ENCODE measurements around the gene CCDC88C. TPM values are rescaled to one million over a fixed set of nuclear protein-coding genes. Genes with fewer than 3 reads are reported as not detected.

CCDC88C gene
- total and polyA plus RNA-seq, 7 donors: 0.95 to 45.7 (median 3.9) TPM

DNA sequence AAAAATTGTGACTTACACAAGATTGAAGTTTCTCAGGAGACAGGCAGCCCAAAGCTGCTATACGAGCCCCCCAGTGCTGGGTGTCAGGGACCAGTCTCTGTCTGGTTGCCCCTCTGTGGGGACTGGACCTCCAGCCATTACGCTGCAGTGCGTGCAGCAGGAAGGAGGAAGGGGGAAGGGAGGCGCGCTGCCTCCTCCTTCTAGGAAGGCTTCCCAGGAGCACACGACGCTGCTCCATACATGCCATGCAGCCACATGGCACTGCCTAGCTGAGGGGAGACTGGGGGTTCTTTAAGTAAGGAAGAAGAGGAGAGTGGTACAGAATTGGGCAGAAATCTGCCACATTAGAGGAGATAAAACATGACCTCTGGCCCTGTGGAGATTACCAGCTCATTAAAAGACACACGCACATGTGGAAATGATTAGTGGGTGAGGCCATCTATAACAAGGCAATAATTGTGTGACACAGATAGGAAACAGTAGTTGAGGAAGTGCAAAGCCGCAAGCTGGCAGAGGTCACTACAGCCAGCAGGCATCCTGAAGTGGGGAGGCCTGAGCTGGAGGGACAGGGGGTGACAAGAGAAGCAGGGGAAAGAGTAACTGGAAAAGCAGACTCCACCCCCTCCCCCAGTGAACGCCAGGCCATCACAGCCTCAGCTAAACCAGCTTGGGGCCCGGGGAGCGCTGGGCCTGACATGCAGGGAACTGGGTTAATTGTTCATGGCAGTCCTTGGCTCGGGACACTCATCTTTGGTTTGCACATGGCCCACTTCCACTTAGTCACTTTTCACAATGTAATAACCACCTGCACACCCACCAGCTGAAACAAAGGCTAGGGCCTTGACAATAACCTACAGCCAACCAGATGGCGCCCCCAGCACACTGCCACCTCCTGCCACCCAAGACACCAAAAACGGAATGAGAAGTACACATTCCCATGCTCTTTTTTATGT lies 39.6 kb downstream of the CCDC88C start:
- no peak for DNase-seq
- intact Hi-C loops (cut with DNase I): no loop called here
- WGBS, 2 donors: 22 to 61% methylated on average over 15 of the region's 15 CpGs
- H3K27me3 ChIP-seq: no peaks in the 10 kb centered on the region
- TF ChIP-seq POLR2AphosphoS5 (IDR thresholded peaks at IDR 0.05): no peak
- TF ChIP-seq POLR2A (IDR thresholded peaks at IDR 0.05): no peak
- no peak for TF ChIP-seq EP300 (IDR thresholded peaks at IDR 0.05)
- TF ChIP-seq, protein P1, sequence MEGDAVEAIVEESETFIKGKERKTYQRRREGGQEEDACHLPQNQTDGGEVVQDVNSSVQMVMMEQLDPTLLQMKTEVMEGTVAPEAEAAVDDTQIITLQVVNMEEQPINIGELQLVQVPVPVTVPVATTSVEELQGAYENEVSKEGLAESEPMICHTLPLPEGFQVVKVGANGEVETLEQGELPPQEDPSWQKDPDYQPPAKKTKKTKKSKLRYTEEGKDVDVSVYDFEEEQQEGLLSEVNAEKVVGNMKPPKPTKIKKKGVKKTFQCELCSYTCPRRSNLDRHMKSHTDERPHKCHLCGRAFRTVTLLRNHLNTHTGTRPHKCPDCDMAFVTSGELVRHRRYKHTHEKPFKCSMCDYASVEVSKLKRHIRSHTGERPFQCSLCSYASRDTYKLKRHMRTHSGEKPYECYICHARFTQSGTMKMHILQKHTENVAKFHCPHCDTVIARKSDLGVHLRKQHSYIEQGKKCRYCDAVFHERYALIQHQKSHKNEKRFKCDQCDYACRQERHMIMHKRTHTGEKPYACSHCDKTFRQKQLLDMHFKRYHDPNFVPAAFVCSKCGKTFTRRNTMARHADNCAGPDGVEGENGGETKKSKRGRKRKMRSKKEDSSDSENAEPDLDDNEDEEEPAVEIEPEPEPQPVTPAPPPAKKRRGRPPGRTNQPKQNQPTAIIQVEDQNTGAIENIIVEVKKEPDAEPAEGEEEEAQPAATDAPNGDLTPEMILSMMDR (IDR thresholded peaks at IDR 0.05): no peak
- no peak overlapping the region for H3K27ac ChIP-seq
- peaks cover 0 to 22% (median 16%) of the 10 kb centered on the region in 4 donors for H3K4me1 ChIP-seq
- no peak overlapping the region for H3K4me3 ChIP-seq
- no peaks in the 10 kb centered on the region for H3K36me3 ChIP-seq
- no peaks in the 10 kb centered on the region for H3K9me3 ChIP-seq

- H3K27ac ChIP-seq: no peak overlapping the region
- no peaks in the 10 kb centered on the region for H3K27me3 ChIP-seq
- intact Hi-C loops (cut with DNase I): no loop called here
- H3K9me3 ChIP-seq: no peaks in the 10 kb centered on the region
- H3K36me3 ChIP-seq: no peaks in the 10 kb centered on the region
- no peak for DNase-seq
- no peak for TF ChIP-seq EP300 (IDR thresholded peaks at IDR 0.05)
- TF ChIP-seq POLR2AphosphoS5 (IDR thresholded peaks at IDR 0.05): no peak
- no peak for TF ChIP-seq POLR2A (IDR thresholded peaks at IDR 0.05)
- TF ChIP-seq, protein P1 (IDR thresholded peaks at IDR 0.05): no peak
- no peak overlapping the region for H3K4me3 ChIP-seq
- WGBS, 2 donors: 83 to 90% methylated on average over 28 of the region's 28 CpGs
- H3K4me1 ChIP-seq: peaks cover 0 to 22% (median 16%) of the 10 kb centered on the region in 4 donors
Measured at GRCh38 chr14:91376547-91377477, 40.8 kb downstream of the CCDC88C start.

DNA sequence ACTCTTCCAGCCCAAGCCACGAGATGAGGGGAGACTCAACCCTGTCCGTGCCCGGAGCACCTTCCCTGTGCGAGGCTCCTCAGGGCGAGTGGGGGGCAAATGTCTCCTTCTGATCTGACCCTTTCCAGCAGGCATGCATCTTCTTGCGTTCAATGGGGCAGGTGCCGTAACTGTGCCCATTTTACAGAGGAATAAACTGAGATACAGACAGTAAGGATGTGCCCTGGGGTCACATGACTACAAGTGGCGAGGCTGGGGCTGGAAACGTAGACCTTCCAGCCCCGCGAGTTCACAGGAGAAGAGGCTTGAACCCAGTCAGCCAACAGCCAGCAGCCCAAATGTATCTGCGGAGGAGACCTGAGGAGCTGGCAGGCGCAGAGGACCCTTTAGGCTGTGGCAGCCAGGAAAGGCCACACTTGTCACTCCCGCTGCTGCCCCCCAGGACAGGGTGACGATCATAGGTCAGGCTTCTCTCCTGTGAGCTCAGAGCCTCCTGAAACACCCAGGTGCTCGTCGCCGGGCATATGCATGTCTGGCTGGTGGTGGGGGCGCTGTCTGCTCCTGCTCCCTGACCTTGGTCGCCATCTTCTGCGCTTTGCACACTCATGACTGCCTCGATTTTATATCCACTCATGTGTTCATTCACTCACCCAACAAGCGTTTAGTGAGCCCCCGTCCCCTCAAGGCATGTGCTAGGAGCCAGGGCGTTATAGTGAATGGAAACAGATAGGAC lies 41.7 kb downstream of the CCDC88C start:
- no peaks in the 10 kb centered on the region for H3K36me3 ChIP-seq
- no peaks in the 10 kb centered on the region for H3K27me3 ChIP-seq
- WGBS, 2 donors: 92% methylated on average over 25 of the region's 25 CpGs
- no peaks in the 10 kb centered on the region for H3K9me3 ChIP-seq
- intact Hi-C loops (cut with DNase I): no loop called here
- H3K27ac ChIP-seq: no peak overlapping the region
- DNase-seq: no peak
- H3K4me1 ChIP-seq: peaks cover 0 to 22% (median 16%) of the 10 kb centered on the region in 4 donors
- no peak overlapping the region for H3K4me3 ChIP-seq
- TF ChIP-seq, protein P1 (IDR thresholded peaks at IDR 0.05): no peak
- TF ChIP-seq EP300 (IDR thresholded peaks at IDR 0.05) (no peak), POLR2A (IDR thresholded peaks at IDR 0.05) (no peak), POLR2AphosphoS5 (IDR thresholded peaks at IDR 0.05) (no peak)

- intact Hi-C loops (cut with DNase I): no loop called here
- no peaks in the 10 kb centered on the region for H3K36me3 ChIP-seq
- no peaks in the 10 kb centered on the region for H3K9me3 ChIP-seq
- TF ChIP-seq POLR2AphosphoS5 (IDR thresholded peaks at IDR 0.05) (no peak), EP300 (IDR thresholded peaks at IDR 0.05) (no peak), POLR2A (IDR thresholded peaks at IDR 0.05) (no peak)
- TF ChIP-seq, protein P1 (IDR thresholded peaks at IDR 0.05): no peak
- no peaks in the 10 kb centered on the region for H3K27me3 ChIP-seq
- H3K4me1 ChIP-seq: peaks cover 0 to 22% (median 14%) of the 10 kb centered on the region in 4 donors
- no peak for DNase-seq
- no peak overlapping the region for H3K4me3 ChIP-seq
- WGBS, 2 donors: 70 to 72% methylated on average over 26 of the region's 26 CpGs
- no peak overlapping the region for H3K27ac ChIP-seq
Measured at GRCh38 chr14:91374879-91375702, 42.5 kb downstream of the CCDC88C start.
